ENCODE measurements around the gene MPDZ.

- no peak for TF ChIP-seq POLR2A (IDR thresholded peaks at IDR 0.05)
- TF ChIP-seq CTCF (IDR thresholded peaks at IDR 0.05): no peak
Observed at GRCh38 chr9:13163946-13164345, 115.5 kb downstream of the MPDZ start.
